Measurements from ENCODE around the gene BANF2. TPM values are rescaled to one million over a fixed set of nuclear protein-coding genes. Genes with fewer than 3 reads are reported as not detected.

The BANF2 gene
- total and polyA plus RNA-seq, 2 of the 13 experiments (the other 11 are each of a cell fraction or from before 2014, with no cell fraction given): 0.35 TPM; not detected in 1

DNA sequence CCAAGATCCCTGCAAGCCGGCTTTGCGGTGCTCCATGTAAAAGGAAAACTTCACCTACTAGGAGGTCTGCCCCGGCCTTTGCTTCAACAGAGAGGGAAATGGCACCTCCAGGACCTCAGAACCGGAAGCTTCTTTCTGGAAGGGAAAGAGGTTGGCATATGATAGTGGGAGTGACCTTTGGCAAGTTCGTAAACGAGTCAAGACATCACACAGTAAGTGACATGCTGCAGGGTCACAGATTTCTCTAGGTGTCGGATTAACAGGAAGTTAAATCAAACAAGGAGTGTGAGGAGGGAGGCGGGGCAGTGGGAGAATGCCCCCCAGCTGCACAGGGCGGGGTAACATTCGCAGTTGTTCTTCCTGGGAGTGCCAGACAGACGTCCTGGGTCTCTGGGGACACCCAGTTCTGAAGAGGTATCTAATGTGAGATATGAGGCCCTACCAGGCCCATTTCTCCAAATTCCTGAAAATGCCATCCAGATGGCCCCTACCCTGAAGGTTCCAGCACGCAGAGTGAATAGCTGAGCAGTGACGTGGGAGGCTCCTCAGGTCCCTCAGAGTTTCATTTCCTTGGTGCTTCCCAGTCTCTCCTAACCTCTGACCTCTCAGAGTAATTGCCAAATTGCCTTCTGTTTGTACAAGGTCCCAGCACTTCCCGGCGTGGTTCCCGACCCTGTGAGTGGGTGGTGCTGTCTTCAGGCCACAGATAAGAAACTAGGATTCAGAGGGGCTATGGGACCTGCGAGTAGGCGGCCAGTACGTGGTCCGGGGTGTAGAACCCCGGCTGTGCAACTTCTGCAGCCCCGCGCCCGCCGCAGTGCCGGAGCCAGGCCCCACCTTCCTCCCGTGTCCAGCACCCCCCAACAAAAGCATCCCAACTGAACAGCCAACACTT lies 19.6 kb upstream of the BANF2 start (continued):
- no peak; the same call in 1 of the 2 replicates for TF ChIP-seq ZBTB8A (CRISPR knock-in tag; IDR thresholded peaks at IDR 0.05; ENCODE audit: borderline replicate concordance, low read depth)
- TF ChIP-seq, protein P1, sequence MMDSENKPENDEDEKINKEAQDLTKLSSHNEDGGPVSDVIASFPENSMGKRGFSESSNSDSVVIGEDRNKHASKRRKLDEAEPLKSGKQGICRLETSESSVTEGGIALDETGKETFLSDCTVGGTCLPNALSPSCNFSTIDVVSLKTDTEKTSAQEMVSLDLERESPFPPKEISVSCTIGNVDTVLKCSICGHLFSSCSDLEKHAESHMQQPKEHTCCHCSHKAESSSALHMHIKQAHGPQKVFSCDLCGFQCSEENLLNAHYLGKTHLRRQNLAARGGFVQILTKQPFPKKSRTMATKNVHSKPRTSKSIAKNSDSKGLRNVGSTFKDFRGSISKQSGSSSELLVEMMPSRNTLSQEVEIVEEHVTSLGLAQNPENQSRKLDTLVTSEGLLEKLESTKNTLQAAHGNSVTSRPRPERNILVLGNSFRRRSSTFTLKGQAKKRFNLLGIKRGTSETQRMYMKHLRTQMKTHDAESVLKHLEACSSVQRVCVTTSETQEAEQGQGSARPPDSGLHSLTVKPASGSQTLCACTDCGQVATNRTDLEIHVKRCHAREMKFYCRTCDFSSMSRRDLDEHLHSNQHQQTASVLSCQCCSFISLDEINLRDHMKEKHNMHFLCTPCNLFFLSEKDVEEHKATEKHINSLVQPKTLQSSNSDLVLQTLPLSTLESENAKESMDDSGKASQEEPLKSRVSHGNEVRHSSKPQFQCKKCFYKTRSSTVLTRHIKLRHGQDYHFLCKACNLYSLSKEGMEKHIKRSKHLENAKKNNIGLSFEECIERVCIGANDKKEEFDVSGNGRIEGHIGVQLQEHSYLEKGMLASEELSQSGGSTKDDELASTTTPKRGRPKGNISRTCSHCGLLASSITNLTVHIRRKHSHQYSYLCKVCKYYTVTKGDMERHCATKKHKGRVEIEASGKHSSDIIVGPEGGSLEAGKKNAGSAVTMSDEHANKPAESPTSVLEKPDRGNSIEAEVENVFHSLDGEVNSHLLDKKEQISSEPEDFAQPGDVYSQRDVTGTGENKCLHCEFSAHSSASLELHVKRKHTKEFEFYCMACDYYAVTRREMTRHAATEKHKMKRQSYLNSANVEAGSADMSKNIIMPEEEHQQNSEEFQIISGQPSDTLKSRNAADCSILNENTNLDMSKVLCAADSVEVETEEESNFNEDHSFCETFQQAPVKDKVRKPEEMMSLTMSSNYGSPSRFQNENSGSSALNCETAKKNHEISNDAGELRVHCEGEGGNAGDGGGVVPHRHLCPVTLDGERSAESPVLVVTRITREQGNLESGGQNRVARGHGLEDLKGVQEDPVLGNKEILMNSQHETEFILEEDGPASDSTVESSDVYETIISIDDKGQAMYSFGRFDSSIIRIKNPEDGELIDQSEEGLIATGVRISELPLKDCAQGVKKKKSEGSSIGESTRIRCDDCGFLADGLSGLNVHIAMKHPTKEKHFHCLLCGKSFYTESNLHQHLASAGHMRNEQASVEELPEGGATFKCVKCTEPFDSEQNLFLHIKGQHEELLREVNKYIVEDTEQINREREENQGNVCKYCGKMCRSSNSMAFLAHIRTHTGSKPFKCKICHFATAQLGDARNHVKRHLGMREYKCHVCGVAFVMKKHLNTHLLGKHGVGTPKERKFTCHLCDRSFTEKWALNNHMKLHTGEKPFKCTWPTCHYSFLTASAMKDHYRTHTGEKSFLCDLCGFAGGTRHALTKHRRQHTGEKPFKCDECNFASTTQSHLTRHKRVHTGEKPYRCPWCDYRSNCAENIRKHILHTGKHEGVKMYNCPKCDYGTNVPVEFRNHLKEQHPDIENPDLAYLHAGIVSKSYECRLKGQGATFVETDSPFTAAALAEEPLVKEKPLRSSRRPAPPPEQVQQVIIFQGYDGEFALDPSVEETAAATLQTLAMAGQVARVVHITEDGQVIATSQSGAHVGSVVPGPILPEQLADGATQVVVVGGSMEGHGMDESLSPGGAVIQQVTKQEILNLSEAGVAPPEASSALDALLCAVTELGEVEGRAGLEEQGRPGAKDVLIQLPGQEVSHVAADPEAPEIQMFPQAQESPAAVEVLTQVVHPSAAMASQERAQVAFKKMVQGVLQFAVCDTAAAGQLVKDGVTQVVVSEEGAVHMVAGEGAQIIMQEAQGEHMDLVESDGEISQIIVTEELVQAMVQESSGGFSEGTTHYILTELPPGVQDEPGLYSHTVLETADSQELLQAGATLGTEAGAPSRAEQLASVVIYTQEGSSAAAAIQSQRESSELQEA (CRISPR knock-in tag; IDR thresholded peaks at IDR 0.05; ENCODE audit: not compliant biosample characterization): peak; percentile 27
- TF ChIP-seq, protein P2, sequence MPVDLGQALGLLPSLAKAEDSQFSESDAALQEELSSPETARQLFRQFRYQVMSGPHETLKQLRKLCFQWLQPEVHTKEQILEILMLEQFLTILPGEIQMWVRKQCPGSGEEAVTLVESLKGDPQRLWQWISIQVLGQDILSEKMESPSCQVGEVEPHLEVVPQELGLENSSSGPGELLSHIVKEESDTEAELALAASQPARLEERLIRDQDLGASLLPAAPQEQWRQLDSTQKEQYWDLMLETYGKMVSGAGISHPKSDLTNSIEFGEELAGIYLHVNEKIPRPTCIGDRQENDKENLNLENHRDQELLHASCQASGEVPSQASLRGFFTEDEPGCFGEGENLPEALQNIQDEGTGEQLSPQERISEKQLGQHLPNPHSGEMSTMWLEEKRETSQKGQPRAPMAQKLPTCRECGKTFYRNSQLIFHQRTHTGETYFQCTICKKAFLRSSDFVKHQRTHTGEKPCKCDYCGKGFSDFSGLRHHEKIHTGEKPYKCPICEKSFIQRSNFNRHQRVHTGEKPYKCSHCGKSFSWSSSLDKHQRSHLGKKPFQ (CRISPR knock-in tag; IDR thresholded peaks at IDR 0.05; ENCODE audit: insufficient replicate concordance): no peak
- TF ChIP-seq, protein P3, sequence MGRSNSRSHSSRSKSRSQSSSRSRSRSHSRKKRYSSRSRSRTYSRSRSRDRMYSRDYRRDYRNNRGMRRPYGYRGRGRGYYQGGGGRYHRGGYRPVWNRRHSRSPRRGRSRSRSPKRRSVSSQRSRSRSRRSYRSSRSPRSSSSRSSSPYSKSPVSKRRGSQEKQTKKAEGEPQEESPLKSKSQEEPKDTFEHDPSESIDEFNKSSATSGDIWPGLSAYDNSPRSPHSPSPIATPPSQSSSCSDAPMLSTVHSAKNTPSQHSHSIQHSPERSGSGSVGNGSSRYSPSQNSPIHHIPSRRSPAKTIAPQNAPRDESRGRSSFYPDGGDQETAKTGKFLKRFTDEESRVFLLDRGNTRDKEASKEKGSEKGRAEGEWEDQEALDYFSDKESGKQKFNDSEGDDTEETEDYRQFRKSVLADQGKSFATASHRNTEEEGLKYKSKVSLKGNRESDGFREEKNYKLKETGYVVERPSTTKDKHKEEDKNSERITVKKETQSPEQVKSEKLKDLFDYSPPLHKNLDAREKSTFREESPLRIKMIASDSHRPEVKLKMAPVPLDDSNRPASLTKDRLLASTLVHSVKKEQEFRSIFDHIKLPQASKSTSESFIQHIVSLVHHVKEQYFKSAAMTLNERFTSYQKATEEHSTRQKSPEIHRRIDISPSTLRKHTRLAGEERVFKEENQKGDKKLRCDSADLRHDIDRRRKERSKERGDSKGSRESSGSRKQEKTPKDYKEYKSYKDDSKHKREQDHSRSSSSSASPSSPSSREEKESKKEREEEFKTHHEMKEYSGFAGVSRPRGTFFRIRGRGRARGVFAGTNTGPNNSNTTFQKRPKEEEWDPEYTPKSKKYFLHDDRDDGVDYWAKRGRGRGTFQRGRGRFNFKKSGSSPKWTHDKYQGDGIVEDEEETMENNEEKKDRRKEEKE (IDR thresholded peaks at IDR 0.05): no peak
- TF ChIP-seq HIVEP1 (CRISPR knock-in tag; IDR thresholded peaks at IDR 0.05): peak; percentile 93
- peak; percentile 69 for TF ChIP-seq CEBPB (IDR thresholded peaks at IDR 0.05; ENCODE audit: borderline replicate concordance, low read depth, low read length)
- TF ChIP-seq, protein P4, sequence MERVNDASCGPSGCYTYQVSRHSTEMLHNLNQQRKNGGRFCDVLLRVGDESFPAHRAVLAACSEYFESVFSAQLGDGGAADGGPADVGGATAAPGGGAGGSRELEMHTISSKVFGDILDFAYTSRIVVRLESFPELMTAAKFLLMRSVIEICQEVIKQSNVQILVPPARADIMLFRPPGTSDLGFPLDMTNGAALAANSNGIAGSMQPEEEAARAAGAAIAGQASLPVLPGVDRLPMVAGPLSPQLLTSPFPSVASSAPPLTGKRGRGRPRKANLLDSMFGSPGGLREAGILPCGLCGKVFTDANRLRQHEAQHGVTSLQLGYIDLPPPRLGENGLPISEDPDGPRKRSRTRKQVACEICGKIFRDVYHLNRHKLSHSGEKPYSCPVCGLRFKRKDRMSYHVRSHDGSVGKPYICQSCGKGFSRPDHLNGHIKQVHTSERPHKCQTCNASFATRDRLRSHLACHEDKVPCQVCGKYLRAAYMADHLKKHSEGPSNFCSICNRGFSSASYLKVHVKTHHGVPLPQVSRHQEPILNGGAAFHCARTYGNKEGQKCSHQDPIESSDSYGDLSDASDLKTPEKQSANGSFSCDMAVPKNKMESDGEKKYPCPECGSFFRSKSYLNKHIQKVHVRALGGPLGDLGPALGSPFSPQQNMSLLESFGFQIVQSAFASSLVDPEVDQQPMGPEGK (CRISPR knock-in tag; IDR thresholded peaks at IDR 0.05): peak; percentile 79; the same call in 1 of the 2 replicates
- no peak for TF ChIP-seq KDM5A (IDR thresholded peaks at IDR 0.05; ENCODE audit: borderline replicate concordance, low read length)
- TF ChIP-seq, protein P5, sequence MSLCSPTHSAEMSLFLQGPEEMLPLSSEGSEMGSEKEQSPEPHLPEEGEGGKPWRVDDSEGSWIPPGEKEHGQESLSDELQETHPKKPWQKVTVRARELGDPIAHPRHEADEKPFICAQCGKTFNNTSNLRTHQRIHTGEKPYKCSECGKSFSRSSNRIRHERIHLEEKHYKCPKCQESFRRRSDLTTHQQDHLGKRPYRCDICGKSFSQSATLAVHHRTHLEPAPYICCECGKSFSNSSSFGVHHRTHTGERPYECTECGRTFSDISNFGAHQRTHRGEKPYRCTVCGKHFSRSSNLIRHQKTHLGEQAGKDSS (CRISPR knock-in tag; IDR thresholded peaks at IDR 0.05; ENCODE audit: borderline replicate concordance, low read depth): peak; percentile 84

Measured in HepG2 (cell line).